Gastroesophageal sphincter (tissue), 3 donors: ENCODE results near the gene KCNJ11.

Source experiments
- CTCF ChIP-seq, 4 experiments: fragments of 200-600 bp in 2 of 4; fragments of 450-650 bp in 2 of 4; sonication (generic) in 1 of 4; IDR thresholded peaks; one replicate each; pipeline ENCODE4 v1.5.1; 2017 to 2019; ENCODE audit warnings: antibody characterized with exemption in 4 of 4, mild to moderate bottlenecking in 2 of 4, moderate library complexity in 2 of 4
- EP300 ChIP-seq: sonication (generic); formaldehyde crosslinking; IDR thresholded peaks from one replicate; pipeline ENCODE4 v1.6.1; 2017; ENCODE audit warnings: antibody characterized with exemption, mild to moderate bottlenecking

- TF ChIP-seq CTCF (IDR thresholded peaks at IDR 0.05) (no peak), EP300 (no peak)
Observed at GRCh38 chr11:17366495-17366894, 22.0 kb downstream of the KCNJ11 start.
